Measurements from ENCODE around the gene HOXB9. TPM values are rescaled to one million over a fixed set of nuclear protein-coding genes. Genes with fewer than 3 reads are reported as not detected.
A peak's percentile ranks its signal among the peaks of the same experiment; 100 is the strongest.

Gene HOXB9
- total and polyA plus RNA-seq, 10 of the 15 experiments (the other 5 are each of a cell fraction or from before 2014, with no cell fraction given): 0.01 to 0.49 (median 0.09) TPM; not detected in 5

DNA sequence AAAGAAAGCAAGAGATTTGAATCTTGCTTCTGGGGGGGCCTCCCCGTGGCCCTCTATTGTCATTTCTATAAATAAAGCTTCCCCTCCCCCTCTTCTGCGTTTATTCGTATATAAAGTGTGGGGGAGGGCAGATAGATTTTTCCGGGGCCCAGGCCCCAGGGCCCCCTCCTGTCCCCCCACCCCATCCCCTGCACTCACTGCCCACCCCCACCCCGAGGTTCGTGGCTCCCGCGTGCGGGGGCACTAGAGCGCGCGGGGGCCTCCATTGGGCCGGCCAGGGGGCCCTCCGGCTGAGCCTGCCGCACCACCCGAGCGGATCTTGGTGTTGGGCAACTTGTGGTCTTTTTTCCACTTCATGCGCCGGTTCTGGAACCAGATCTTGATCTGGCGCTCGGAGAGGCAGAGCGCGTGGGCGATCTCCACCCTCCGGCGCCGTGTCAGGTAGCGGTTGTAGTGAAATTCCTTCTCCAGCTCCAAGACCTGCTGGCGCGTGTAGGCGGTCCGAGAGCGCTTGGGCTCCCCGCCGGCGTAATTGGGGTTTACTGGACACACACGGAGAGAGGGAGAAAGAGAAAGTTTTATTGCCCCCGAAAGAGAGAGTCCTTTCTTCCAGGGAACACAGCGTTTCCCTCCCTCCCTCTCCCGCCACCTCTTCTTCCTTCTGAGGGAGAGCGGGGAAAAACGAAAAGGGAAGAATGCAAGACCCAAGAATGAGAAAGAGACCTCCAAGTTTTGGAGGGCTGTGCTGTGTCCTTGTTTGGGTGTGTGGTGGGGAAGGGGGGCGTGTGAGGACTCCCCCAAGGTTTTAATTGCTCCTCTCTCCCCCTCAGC, 49.5 kb downstream of the HOXB9 start:
- H2AFZ ChIP-seq (ENCODE audit: control insufficient read depth, low read depth, low read length): no peak overlapping the region
- H3K4me2 ChIP-seq (ENCODE audit: control insufficient read depth, insufficient read depth): peak overlapping the region; percentile 92
- WGBS (ENCODE audit: insufficient coverage, insufficient replicate concordance, low lambda C conversion rate, missing lambda C conversion rate): 36% methylated on average over 29 of the region's 43 CpGs
- H3K27ac ChIP-seq (ENCODE audit: control insufficient read depth, insufficient read depth): no peak overlapping the region
- POLR2A ChIA-PET: interaction anchor here (0.6 to 1.0 kb wide), 2 partner anchors 54 to 529 kb away, joined by 3 to 5 read pairs; partner anchors contain the start of gene NFE2L1
- in situ Hi-C loops (cut with MboI): no loop called here
- no peak for FAIRE-seq
- RAD21 ChIA-PET (ENCODE audit: unreplicated experiment): interaction anchor here (0.9 to 1.9 kb wide), 3 partner anchors 35 to 85 kb away, joined by 4 to 6 read pairs (median 4); no protein-coding TSS in a partner anchor
- peak overlapping the region; percentile 77 for H3K9ac ChIP-seq (ENCODE audit: control insufficient read depth, insufficient read depth, low read length)
- intact Hi-C loops (cut with micrococcal nuclease; ENCODE audit: unreplicated experiment): no loop called here
- no peaks in the 10 kb centered on the region for H3K27me3 ChIP-seq (replicated peaks in 1 of 2; ENCODE audit: control insufficient read depth in 2 of 2, insufficient read depth in 2 of 2, low read length in 1 of 2)
- H3K4me3 ChIP-seq: peak overlapping the region; percentile 73
- SMC1A ChIA-PET (ENCODE audit: uncharacterized antibody, unreplicated experiment): interaction anchor here (1.1 to 2.7 kb wide), 2 partner anchors 30 to 84 kb away, joined by 3 to 6 read pairs; no protein-coding TSS in a partner anchor
- no peaks in the 10 kb centered on the region for H3K36me3 ChIP-seq (ENCODE audit: control insufficient read depth in 2 of 2, insufficient read depth in 2 of 2, low read length in 1 of 2)
- no peak for ATAC-seq
- no peaks in the 10 kb centered on the region for H4K20me1 ChIP-seq (ENCODE audit: control insufficient read depth, insufficient read depth)
- H3K4me1 ChIP-seq (ENCODE audit: control insufficient read depth, insufficient read depth, low read length): peaks cover 20% of the 10 kb centered on the region
- TF ChIP-seq EGR1 (IDR thresholded peaks at IDR 0.05; ENCODE audit: borderline replicate concordance in 1 of 2, low read depth in 2 of 2, low read length in 2 of 2): peak in 1 of 2 experiments; percentile 59; a peak in 1 of 3 replicates
- TF ChIP-seq, protein P1, sequence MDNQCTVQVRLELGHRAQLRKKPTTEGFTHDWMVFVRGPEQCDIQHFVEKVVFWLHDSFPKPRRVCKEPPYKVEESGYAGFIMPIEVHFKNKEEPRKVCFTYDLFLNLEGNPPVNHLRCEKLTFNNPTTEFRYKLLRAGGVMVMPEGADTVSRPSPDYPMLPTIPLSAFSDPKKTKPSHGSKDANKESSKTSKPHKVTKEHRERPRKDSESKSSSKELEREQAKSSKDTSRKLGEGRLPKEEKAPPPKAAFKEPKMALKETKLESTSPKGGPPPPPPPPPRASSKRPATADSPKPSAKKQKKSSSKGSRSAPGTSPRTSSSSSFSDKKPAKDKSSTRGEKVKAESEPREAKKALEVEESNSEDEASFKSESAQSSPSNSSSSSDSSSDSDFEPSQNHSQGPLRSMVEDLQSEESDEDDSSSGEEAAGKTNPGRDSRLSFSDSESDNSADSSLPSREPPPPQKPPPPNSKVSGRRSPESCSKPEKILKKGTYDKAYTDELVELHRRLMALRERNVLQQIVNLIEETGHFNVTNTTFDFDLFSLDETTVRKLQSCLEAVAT (IDR thresholded peaks at IDR 0.05): no peak
- CTCF ChIA-PET: interaction anchor here (1.0 kb wide), 1 partner anchor 313 kb away, joined by 4 read pairs; no protein-coding TSS in a partner anchor
- H3K9me3 ChIP-seq (replicated peaks; ENCODE audit: control insufficient read depth, insufficient read depth, low read length): no peaks in the 10 kb centered on the region
- H3K79me2 ChIP-seq (ENCODE audit: control insufficient read depth, insufficient read depth, low read length): peaks cover 7% of the 10 kb centered on the region
- no peak for DNase-seq (ENCODE audit: low read depth, low spot score)
- no TSS peak for BruUV-seq (replicated peaks)
